ENCODE data around the gene PATE2. TPM values are rescaled to one million over a fixed set of nuclear protein-coding genes. Genes with fewer than 3 reads are reported as not detected.

Gene PATE2
- total and polyA plus RNA-seq, 2 of the 13 experiments (the other 11 are each of a cell fraction or from before 2014, with no cell fraction given) = not detected

DNA sequence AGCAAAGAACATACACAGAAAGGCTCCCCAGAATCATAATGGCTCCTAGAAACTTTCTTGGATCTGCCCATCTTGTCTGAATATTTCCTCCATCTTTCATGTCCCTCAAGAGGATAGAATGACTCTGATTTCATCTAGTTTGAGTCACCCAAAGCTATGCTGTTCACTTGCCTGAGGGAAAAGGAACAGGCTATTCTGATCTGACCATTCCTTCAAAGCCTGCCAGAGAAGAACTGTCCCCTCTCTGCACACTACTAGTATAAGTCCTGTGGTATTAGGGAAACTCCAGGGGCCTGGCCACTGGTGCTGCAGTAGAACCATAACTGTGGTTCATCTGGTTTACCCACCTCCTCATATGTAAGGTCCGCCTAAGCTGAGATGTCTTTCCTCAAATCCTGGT is 34.9 kb downstream of the PATE2 start:
- no peak for ATAC-seq
- TF ChIP-seq ZNF235 (CRISPR knock-in tag; IDR thresholded peaks at IDR 0.05; ENCODE audit: borderline replicate concordance) (no peak), ZNF547 (CRISPR knock-in tag; IDR thresholded peaks at IDR 0.05) (no peak), ATRX (CRISPR knock-in tag; IDR thresholded peaks at IDR 0.05; ENCODE audit: borderline replicate concordance) (no peak), ZNF841 (CRISPR knock-in tag; IDR thresholded peaks at IDR 0.05; ENCODE audit: borderline replicate concordance) (no peak), CEBPG (CRISPR knock-in tag; IDR thresholded peaks at IDR 0.05) (no peak), ZNF33B (CRISPR knock-in tag; IDR thresholded peaks at IDR 0.05) (no peak), ZNF891 (CRISPR knock-in tag; IDR thresholded peaks at IDR 0.05) (no peak), ZFP36 (IDR thresholded peaks at IDR 0.05; ENCODE audit: borderline replicate concordance, low read depth, low read length, partially characterized antibody) (no peak), NRL (CRISPR knock-in tag; IDR thresholded peaks at IDR 0.05; ENCODE audit: borderline replicate concordance) (no peak), ZNF589 (CRISPR knock-in tag; conservative IDR thresholded peaks at IDR 0.05) (no peak), FLYWCH1 (CRISPR knock-in tag; IDR thresholded peaks at IDR 0.05) (no peak), ZC3H13 (CRISPR knock-in tag; IDR thresholded peaks at IDR 0.05) (no peak), GPN1 (CRISPR knock-in tag; IDR thresholded peaks at IDR 0.05; ENCODE audit: borderline replicate concordance) (no peak)
- TF ChIP-seq, protein P1, sequence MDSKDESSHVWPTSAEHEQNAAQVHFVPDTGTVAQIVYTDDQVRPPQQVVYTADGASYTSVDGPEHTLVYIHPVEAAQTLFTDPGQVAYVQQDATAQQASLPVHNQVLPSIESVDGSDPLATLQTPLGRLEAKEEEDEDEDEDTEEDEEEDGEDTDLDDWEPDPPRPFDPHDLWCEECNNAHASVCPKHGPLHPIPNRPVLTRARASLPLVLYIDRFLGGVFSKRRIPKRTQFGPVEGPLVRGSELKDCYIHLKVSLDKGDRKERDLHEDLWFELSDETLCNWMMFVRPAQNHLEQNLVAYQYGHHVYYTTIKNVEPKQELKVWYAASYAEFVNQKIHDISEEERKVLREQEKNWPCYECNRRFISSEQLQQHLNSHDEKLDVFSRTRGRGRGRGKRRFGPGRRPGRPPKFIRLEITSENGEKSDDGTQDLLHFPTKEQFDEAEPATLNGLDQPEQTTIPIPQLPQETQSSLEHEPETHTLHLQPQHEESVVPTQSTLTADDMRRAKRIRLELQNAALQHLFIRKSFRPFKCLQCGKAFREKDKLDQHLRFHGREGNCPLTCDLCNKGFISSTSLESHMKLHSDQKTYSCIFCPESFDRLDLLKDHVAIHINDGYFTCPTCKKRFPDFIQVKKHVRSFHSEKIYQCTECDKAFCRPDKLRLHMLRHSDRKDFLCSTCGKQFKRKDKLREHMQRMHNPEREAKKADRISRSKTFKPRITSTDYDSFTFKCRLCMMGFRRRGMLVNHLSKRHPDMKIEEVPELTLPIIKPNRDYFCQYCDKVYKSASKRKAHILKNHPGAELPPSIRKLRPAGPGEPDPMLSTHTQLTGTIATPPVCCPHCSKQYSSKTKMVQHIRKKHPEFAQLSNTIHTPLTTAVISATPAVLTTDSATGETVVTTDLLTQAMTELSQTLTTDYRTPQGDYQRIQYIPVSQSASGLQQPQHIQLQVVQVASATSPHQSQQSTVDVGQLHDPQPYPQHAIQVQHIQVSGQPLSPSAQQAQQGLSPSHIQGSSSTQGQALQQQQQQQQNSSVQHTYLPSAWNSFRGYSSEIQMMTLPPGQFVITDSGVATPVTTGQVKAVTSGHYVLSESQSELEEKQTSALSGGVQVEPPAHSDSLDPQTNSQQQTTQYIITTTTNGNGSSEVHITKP (CRISPR knock-in tag; IDR thresholded peaks at IDR 0.05; ENCODE audit: low read depth) = no peak
- TF ChIP-seq, protein P2, sequence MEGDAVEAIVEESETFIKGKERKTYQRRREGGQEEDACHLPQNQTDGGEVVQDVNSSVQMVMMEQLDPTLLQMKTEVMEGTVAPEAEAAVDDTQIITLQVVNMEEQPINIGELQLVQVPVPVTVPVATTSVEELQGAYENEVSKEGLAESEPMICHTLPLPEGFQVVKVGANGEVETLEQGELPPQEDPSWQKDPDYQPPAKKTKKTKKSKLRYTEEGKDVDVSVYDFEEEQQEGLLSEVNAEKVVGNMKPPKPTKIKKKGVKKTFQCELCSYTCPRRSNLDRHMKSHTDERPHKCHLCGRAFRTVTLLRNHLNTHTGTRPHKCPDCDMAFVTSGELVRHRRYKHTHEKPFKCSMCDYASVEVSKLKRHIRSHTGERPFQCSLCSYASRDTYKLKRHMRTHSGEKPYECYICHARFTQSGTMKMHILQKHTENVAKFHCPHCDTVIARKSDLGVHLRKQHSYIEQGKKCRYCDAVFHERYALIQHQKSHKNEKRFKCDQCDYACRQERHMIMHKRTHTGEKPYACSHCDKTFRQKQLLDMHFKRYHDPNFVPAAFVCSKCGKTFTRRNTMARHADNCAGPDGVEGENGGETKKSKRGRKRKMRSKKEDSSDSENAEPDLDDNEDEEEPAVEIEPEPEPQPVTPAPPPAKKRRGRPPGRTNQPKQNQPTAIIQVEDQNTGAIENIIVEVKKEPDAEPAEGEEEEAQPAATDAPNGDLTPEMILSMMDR (CRISPR knock-in tag; IDR thresholded peaks at IDR 0.05) = no peak
- TF ChIP-seq, protein P3, sequence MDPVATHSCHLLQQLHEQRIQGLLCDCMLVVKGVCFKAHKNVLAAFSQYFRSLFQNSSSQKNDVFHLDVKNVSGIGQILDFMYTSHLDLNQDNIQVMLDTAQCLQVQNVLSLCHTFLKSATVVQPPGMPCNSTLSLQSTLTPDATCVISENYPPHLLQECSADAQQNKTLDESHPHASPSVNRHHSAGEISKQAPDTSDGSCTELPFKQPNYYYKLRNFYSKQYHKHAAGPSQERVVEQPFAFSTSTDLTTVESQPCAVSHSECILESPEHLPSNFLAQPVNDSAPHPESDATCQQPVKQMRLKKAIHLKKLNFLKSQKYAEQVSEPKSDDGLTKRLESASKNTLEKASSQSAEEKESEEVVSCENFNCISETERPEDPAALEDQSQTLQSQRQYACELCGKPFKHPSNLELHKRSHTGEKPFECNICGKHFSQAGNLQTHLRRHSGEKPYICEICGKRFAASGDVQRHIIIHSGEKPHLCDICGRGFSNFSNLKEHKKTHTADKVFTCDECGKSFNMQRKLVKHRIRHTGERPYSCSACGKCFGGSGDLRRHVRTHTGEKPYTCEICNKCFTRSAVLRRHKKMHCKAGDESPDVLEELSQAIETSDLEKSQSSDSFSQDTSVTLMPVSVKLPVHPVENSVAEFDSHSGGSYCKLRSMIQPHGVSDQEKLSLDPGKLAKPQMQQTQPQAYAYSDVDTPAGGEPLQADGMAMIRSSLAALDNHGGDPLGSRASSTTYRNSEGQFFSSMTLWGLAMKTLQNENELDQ (CRISPR knock-in tag; IDR thresholded peaks at IDR 0.05; ENCODE audit: borderline replicate concordance) = no peak

More for the DNA sequence above, 34.9 kb downstream of the PATE2 start:
- no peak for DNase-seq (ENCODE audit: low spot score)
- H3K36me3 ChIP-seq (replicated peaks in 1 of 2; ENCODE audit: control insufficient read depth in 1 of 2, insufficient read depth in 2 of 2, low read length in 2 of 2) = no peaks in the 10 kb centered on the region
- no peaks in the 10 kb centered on the region for H3K27me3 ChIP-seq (ENCODE audit: control insufficient read depth in 1 of 2, insufficient read depth in 2 of 2, low read length in 2 of 2)
- ChIA-PET POLR2A (no interaction called here), CTCF (ENCODE audit: low intra/inter-chr PET ratio, low total read pairs) (no interaction called here)
- H4K20me1 ChIP-seq (ENCODE audit: insufficient read depth, low read length) = no peaks in the 10 kb centered on the region
- H3K4me1 ChIP-seq (ENCODE audit: insufficient read depth, low read length) = no peaks in the 10 kb centered on the region
- intact Hi-C loops (cut with micrococcal nuclease; ENCODE audit: unreplicated experiment) (no loop called here), in situ Hi-C loops (cut with HindIII; ENCODE audit: extremely low pct_ligation_motif_present, low pct_unique_long_range_greater_than_20kb) (no loop called here)
- H2AFZ ChIP-seq (ENCODE audit: low read length) = no peak overlapping the region
- H3K9ac ChIP-seq (ENCODE audit: insufficient read depth, low read depth, low read length) = no peak overlapping the region
- H3K4me2 ChIP-seq (ENCODE audit: low read depth, low read length) = no peak overlapping the region
- no TSS peak for BruUV-seq (replicated peaks)
- no peak overlapping the region for H3K27ac ChIP-seq (ENCODE audit: extremely low read length, insufficient read depth, low read length)
- H3K4me3 ChIP-seq (replicated peaks in 1 of 3; ENCODE audit: insufficient read depth in 1 of 3, low read depth in 2 of 3, low read length in 3 of 3) = no peak overlapping the region
- no peak for FAIRE-seq
- no peaks in the 10 kb centered on the region for H3K9me3 ChIP-seq (ENCODE audit: low read length)
- 0% methylated on average over 1 of the region's 1 CpG for WGBS (ENCODE audit: low lambda C conversion rate)
- no peaks in the 10 kb centered on the region for H3K79me2 ChIP-seq (ENCODE audit: insufficient read depth, low read length)

All from HepG2 (cell line).